ENCODE results near the gene PPP1R7.

DNA sequence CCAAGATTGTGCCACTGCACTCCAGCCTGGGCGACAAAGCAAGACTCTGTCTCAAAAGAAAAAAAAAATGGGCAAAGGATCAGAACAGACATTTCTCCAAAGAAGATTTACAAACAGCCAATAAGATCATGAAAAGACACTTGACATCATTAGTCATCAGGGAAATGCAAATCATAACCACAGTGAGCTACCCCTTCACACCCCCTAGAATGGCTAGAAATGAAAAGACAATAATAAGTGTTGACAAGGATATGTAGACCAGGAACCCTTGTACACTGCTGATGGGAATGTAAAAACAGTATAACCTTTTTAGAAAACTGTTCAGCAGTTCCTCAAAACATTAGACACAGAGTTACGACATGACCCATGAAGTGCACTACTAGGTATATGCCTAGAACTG is 29.8 kb upstream of the PPP1R7 start:
- TF ChIP-seq, protein P1, sequence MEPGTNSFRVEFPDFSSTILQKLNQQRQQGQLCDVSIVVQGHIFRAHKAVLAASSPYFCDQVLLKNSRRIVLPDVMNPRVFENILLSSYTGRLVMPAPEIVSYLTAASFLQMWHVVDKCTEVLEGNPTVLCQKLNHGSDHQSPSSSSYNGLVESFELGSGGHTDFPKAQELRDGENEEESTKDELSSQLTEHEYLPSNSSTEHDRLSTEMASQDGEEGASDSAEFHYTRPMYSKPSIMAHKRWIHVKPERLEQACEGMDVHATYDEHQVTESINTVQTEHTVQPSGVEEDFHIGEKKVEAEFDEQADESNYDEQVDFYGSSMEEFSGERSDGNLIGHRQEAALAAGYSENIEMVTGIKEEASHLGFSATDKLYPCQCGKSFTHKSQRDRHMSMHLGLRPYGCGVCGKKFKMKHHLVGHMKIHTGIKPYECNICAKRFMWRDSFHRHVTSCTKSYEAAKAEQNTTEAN (CRISPR knock-in tag; IDR thresholded peaks at IDR 0.05) = no peak
- TF ChIP-seq ETV6 (CRISPR knock-in tag; IDR thresholded peaks at IDR 0.05) (no peak), KAT7 (CRISPR knock-in tag; IDR thresholded peaks at IDR 0.05; ENCODE audit: borderline replicate concordance) (no peak), ZNF232 (CRISPR knock-in tag; IDR thresholded peaks at IDR 0.05) (no peak), GABPB1 (CRISPR knock-in tag; IDR thresholded peaks at IDR 0.05) (no peak), NR2C2 (CRISPR knock-in tag; IDR thresholded peaks at IDR 0.05) (no peak), JUN (CRISPR knock-in tag; IDR thresholded peaks at IDR 0.05) (no peak)
- TF ChIP-seq, protein P2, sequence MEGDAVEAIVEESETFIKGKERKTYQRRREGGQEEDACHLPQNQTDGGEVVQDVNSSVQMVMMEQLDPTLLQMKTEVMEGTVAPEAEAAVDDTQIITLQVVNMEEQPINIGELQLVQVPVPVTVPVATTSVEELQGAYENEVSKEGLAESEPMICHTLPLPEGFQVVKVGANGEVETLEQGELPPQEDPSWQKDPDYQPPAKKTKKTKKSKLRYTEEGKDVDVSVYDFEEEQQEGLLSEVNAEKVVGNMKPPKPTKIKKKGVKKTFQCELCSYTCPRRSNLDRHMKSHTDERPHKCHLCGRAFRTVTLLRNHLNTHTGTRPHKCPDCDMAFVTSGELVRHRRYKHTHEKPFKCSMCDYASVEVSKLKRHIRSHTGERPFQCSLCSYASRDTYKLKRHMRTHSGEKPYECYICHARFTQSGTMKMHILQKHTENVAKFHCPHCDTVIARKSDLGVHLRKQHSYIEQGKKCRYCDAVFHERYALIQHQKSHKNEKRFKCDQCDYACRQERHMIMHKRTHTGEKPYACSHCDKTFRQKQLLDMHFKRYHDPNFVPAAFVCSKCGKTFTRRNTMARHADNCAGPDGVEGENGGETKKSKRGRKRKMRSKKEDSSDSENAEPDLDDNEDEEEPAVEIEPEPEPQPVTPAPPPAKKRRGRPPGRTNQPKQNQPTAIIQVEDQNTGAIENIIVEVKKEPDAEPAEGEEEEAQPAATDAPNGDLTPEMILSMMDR (IDR thresholded peaks at IDR 0.05) = no peak
- TF ChIP-seq, protein P3, sequence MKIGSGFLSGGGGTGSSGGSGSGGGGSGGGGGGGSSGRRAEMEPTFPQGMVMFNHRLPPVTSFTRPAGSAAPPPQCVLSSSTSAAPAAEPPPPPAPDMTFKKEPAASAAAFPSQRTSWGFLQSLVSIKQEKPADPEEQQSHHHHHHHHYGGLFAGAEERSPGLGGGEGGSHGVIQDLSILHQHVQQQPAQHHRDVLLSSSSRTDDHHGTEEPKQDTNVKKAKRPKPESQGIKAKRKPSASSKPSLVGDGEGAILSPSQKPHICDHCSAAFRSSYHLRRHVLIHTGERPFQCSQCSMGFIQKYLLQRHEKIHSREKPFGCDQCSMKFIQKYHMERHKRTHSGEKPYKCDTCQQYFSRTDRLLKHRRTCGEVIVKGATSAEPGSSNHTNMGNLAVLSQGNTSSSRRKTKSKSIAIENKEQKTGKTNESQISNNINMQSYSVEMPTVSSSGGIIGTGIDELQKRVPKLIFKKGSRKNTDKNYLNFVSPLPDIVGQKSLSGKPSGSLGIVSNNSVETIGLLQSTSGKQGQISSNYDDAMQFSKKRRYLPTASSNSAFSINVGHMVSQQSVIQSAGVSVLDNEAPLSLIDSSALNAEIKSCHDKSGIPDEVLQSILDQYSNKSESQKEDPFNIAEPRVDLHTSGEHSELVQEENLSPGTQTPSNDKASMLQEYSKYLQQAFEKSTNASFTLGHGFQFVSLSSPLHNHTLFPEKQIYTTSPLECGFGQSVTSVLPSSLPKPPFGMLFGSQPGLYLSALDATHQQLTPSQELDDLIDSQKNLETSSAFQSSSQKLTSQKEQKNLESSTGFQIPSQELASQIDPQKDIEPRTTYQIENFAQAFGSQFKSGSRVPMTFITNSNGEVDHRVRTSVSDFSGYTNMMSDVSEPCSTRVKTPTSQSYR (CRISPR knock-in tag; IDR thresholded peaks at IDR 0.05) = no peak
- TF ChIP-seq, protein P4, sequence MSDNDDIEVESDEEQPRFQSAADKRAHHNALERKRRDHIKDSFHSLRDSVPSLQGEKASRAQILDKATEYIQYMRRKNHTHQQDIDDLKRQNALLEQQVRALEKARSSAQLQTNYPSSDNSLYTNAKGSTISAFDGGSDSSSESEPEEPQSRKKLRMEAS (CRISPR knock-in tag; IDR thresholded peaks at IDR 0.05) = no peak

Measured in WTC11 (cell line).